ENCODE results near the gene ACOT4.
A peak's percentile ranks its signal among the peaks of the same experiment; 100 is the strongest.
"Not testable (repeated sequence)": the region's sequence is repeated elsewhere in the genome, so short reads cannot be mapped to it uniquely, and the experiment has no call there.

The ACOT4 gene

GRCh38 chr14:73591690-73592449, at the start of gene ACOT4:
Gene ACOT4, plus strand, starts transcription at chr14:73591873. Its CDS starts 87 bp downstream, at chr14:73591960.
- DNase-seq = peak; percentile 62

GRCh38 chr14:73542961-73543360, 48.7 kb upstream of the ACOT4 start:
- DNase-seq = not testable (repeated sequence)

GRCh38 chr14:73545353-73545752, 46.3 kb upstream of the ACOT4 start:
- DNase-seq = not testable (repeated sequence)

GRCh38 chr14:73549097-73549496, 42.6 kb upstream of the ACOT4 start:
- not testable (repeated sequence) for DNase-seq

- DNase-seq = not testable (repeated sequence)
These were observed 41.7 kb upstream of the ACOT4 start for GRCh38 chr14:73549889-73550524.

- no peak for DNase-seq
These were observed 37.8 kb upstream of the ACOT4 start for GRCh38 chr14:73553845-73554244.

- DNase-seq = not testable (repeated sequence)
These were observed 34.5 kb upstream of the ACOT4 start for GRCh38 chr14:73557201-73557600.

GRCh38 chr14:73558238-73558637, 33.4 kb upstream of the ACOT4 start:
- not testable (repeated sequence) for DNase-seq

- DNase-seq = not testable (repeated sequence)
These were observed 29.4 kb upstream of the ACOT4 start for GRCh38 chr14:73562256-73562655.

GRCh38 chr14:73562696-73563095, 29.0 kb upstream of the ACOT4 start:
- DNase-seq = not testable (repeated sequence)

- DNase-seq = not testable (repeated sequence)
These were observed 25.2 kb upstream of the ACOT4 start for GRCh38 chr14:73566431-73566830.

GRCh38 chr14:73566935-73567334, 24.7 kb upstream of the ACOT4 start:
- not testable (repeated sequence) for DNase-seq

- no peak for DNase-seq
These were observed 24.3 kb upstream of the ACOT4 start for GRCh38 chr14:73567358-73567757.

- peak; percentile 28 for DNase-seq
These were observed 23.5 kb upstream of the ACOT4 start for GRCh38 chr14:73567951-73568885.

GRCh38 chr14:73568886-73569184, 22.8 kb upstream of the ACOT4 start:
- DNase-seq = not testable (repeated sequence)

- peak; percentile 90 for DNase-seq
These were observed 22.3 kb upstream of the ACOT4 start, which contains the start of gene ACOT2 for GRCh38 chr14:73569185-73569958. Gene ACOT2, plus strand, starts transcription at chr14:73569213. Its CDS starts 28 bp downstream, at chr14:73569241.

- DNase-seq = peak; percentile 69
These were observed 20.8 kb upstream of the ACOT4 start for GRCh38 chr14:73570913-73571312.

- not testable (repeated sequence) for DNase-seq
These were observed 18.6 kb upstream of the ACOT4 start for GRCh38 chr14:73573034-73573433.

- not testable (repeated sequence) for DNase-seq
These were observed 17.9 kb upstream of the ACOT4 start for GRCh38 chr14:73573740-73574139.

GRCh38 chr14:73574251-73574650, 17.4 kb upstream of the ACOT4 start:
- not testable (repeated sequence) for DNase-seq

- no peak for DNase-seq
These were observed 15.3 kb upstream of the ACOT4 start for GRCh38 chr14:73576391-73576790.

GRCh38 chr14:73577214-73577613, 14.5 kb upstream of the ACOT4 start:
- DNase-seq = not testable (repeated sequence)

All from activated naive CD4-positive, alpha-beta T cell treated with anti-CD3 and anti-CD28 coated beads, Interleukin-2, amount 50 U/mL, for 16 hours (primary cell).